Measurements from ENCODE around the gene CFAP100. TPM values are rescaled to one million over a fixed set of nuclear protein-coding genes. Genes with fewer than 3 reads are reported as not detected.

The CFAP100 gene
- total RNA-seq, 4 donors from 2014 or later = not detected

DNA sequence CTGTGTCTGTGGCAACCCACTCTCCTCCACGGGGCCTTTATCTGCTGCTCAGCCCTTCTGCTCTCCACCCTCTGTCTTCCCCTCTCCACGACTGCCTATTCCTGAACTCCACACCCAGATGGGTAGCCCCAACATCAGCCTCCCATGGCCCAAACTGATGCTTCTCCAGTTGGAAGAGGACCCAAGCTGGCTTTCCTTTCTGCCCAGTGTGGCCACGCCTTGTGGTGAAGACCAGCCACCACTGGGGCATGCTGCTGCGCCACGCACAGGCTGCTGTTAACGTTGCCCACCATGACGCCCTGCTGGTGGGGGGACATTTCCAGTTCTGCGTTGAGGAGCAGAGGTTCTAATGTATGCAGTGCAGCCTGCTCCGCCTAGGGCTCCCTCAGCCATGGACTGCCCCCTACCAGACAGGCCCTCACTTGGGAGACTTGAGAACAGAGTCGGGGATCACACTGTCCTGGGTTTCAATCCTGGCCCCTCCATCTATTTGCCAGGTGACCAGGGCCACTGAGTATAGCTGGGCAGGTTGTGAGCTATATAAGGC lies 26.9 kb downstream of the CFAP100 start:
- peaks cover 0 to 8% (median 5%) of the 10 kb centered on the region in 3 donors for H3K9me3 ChIP-seq
- no peaks in the 10 kb centered on the region for H3K4me1 ChIP-seq
- H3K36me3 ChIP-seq = no peaks in the 10 kb centered on the region
- H3K27ac ChIP-seq = no peak overlapping the region
- no peak overlapping the region for H3K4me3 ChIP-seq
- WGBS, 2 donors = 73 to 77% methylated on average over 5 to 8 of the region's 10 CpGs
- peaks cover 0 to 33% (median 0%) of the 10 kb centered on the region in 4 donors for H3K27me3 ChIP-seq
- DNase-seq = no peak
- no peak for TF ChIP-seq POLR2A (IDR thresholded peaks at IDR 0.05)
- TF ChIP-seq, protein P1, sequence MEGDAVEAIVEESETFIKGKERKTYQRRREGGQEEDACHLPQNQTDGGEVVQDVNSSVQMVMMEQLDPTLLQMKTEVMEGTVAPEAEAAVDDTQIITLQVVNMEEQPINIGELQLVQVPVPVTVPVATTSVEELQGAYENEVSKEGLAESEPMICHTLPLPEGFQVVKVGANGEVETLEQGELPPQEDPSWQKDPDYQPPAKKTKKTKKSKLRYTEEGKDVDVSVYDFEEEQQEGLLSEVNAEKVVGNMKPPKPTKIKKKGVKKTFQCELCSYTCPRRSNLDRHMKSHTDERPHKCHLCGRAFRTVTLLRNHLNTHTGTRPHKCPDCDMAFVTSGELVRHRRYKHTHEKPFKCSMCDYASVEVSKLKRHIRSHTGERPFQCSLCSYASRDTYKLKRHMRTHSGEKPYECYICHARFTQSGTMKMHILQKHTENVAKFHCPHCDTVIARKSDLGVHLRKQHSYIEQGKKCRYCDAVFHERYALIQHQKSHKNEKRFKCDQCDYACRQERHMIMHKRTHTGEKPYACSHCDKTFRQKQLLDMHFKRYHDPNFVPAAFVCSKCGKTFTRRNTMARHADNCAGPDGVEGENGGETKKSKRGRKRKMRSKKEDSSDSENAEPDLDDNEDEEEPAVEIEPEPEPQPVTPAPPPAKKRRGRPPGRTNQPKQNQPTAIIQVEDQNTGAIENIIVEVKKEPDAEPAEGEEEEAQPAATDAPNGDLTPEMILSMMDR (IDR thresholded peaks at IDR 0.05) = no peak
- intact Hi-C loops (cut with DNase I) = no loop called here

DNA sequence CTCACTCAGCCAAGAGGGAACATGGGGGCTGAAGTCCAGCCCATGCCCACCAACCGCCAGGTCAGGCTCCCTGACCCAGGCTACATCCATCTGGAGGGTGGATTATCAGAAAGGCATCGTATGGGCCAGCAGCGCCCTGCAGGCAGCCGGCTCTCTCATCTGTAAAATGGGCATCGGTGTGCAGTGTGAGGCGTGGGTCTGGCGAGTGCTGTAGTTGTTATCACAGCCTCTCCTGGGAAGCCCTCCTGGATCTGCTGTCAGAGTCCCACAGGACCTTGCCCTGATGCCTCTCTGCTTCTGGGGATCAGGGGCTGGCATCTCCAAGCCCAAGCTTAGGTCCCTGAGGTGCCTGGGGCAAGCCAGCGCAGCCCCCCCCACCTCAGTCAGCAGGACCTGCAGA lies 27.4 kb downstream of the CFAP100 start:
- 80% methylated on average over 1 of the region's 8 CpGs; no CpG with 5 or more reads in 1 of the 2 donors for WGBS, 2 donors
- H3K4me3 ChIP-seq = no peak overlapping the region
- peaks cover 0 to 9% (median 5%) of the 10 kb centered on the region in 3 donors for H3K9me3 ChIP-seq
- H3K36me3 ChIP-seq = no peaks in the 10 kb centered on the region
- H3K27ac ChIP-seq = no peak overlapping the region
- H3K4me1 ChIP-seq = no peaks in the 10 kb centered on the region
- intact Hi-C loops (cut with DNase I) = no loop called here
- TF ChIP-seq POLR2A (IDR thresholded peaks at IDR 0.05) = no peak
- TF ChIP-seq, protein P1 (IDR thresholded peaks at IDR 0.05) = no peak
- DNase-seq = no peak
- peaks cover 0 to 29% (median 0%) of the 10 kb centered on the region in 4 donors for H3K27me3 ChIP-seq

GRCh38 chr3:126422571-126423091 lies 27.9 kb downstream of the CFAP100 start:
- Histone ChIP-seq H3K4me1 (no peaks in the 10 kb centered on the region), H3K9me3 (peaks cover 0 to 11% (median 5%) of the 10 kb centered on the region in 3 donors), H3K27ac (no peak overlapping the region), H3K36me3 (no peaks in the 10 kb centered on the region), H3K27me3 (peaks cover 0 to 25% (median 0%) of the 10 kb centered on the region in 4 donors), H3K4me3 (no peak overlapping the region)
- DNase-seq = no peak
- TF ChIP-seq POLR2A (IDR thresholded peaks at IDR 0.05) = no peak
- TF ChIP-seq, protein P1 (IDR thresholded peaks at IDR 0.05) = no peak
- 77 to 84% methylated on average over 2 to 3 of the region's 4 CpGs for WGBS, 2 donors
- intact Hi-C loops (cut with DNase I) = no loop called here

- Histone ChIP-seq H3K36me3 (no peaks in the 10 kb centered on the region), H3K27me3 (peaks cover 0 to 17% (median 0%) of the 10 kb centered on the region in 4 donors), H3K4me1 (no peaks in the 10 kb centered on the region), H3K9me3 (peaks cover 0 to 13% (median 5%) of the 10 kb centered on the region in 3 donors), H3K27ac (no peak overlapping the region), H3K4me3 (no peak overlapping the region)
- intact Hi-C loops (cut with DNase I) = no loop called here
- 69 to 86% methylated on average over 4 to 9 of the region's 26 CpGs for WGBS, 2 donors
- TF ChIP-seq, protein P1 (IDR thresholded peaks at IDR 0.05) = no peak
- TF ChIP-seq POLR2A (IDR thresholded peaks at IDR 0.05) = no peak
- no peak for DNase-seq
These were observed 28.7 kb downstream of the CFAP100 start for GRCh38 chr3:126423191-126424038.

Measured in esophagus squamous epithelium (tissue), 5 donors.